Lung (tissue), 12 donors: ENCODE measurements around the gene CABP4. TPM values are rescaled to one million over a fixed set of nuclear protein-coding genes. Genes with fewer than 3 reads are reported as not detected.
"Not testable (repeated sequence)": the region's sequence is repeated elsewhere in the genome, so short reads cannot be mapped to it uniquely, and the experiment has no call there.

Experiments used
- ATAC-seq: fragments of 200-7000 bp; cut with Tn5 transposase; one replicate; pipeline ENCODE4 v1.9.1; 2020; ENCODE audit warnings: moderate number of reproducible peaks; ENCODE audit not compliant: insufficient read depth, low FRiP score
- DNase-seq, 3 donors: peaks; one replicate each; pipeline ENCODE4 v3.0.0-alpha.2; 2013 to 2017
- H3K27ac ChIP-seq, 2 donors: one replicate each; pipeline ENCODE4 v1.5.1; 2013; ENCODE audit warnings: mild to moderate bottlenecking in 2 of 2, moderate library complexity in 2 of 2, control low read depth in 1 of 2, inconsistent platforms in 1 of 2, low read depth in 1 of 2, low read length in 1 of 2
- H3K27me3 ChIP-seq, 3 donors: one replicate each; pipeline ENCODE4 v1.5.1; 2013; ENCODE audit warnings: low read length in 2 of 3; ENCODE audit not compliant: control insufficient read depth in 3 of 3, insufficient read depth in 3 of 3
- H3K36me3 ChIP-seq, 4 donors: one replicate each; pipeline ENCODE4 v1.5.1; 2013; ENCODE audit warnings: low read length in 4 of 4, mild to moderate bottlenecking in 1 of 4, moderate library complexity in 1 of 4; ENCODE audit not compliant: control insufficient read depth in 4 of 4, insufficient read depth in 4 of 4
- H3K4me1 ChIP-seq, 5 donors: one replicate each; pipeline ENCODE4 v1.5.1; 2013; ENCODE audit warnings: low read length in 5 of 5, mild to moderate bottlenecking in 2 of 5, moderate library complexity in 1 of 5; ENCODE audit not compliant: control insufficient read depth in 5 of 5, insufficient read depth in 5 of 5
- H3K4me3 ChIP-seq: one replicate; pipeline ENCODE4 v1.5.1; 2013; ENCODE audit warnings: mild to moderate bottlenecking, control low read depth, moderate library complexity
- H3K9ac ChIP-seq, 2 donors: one replicate each; pipeline ENCODE4 v1.5.1; 2013; ENCODE audit warnings: low read length in 2 of 2, control low read depth in 1 of 2; ENCODE audit not compliant: insufficient read depth in 1 of 2
- H3K9me3 ChIP-seq, 4 donors: one replicate each; pipeline ENCODE4 v1.5.1; 2013; ENCODE audit warnings: low read length in 3 of 4, mild to moderate bottlenecking in 1 of 4, moderate library complexity in 1 of 4; ENCODE audit not compliant: control insufficient read depth in 4 of 4, insufficient read depth in 3 of 4
- CTCF ChIP-seq: IDR thresholded peaks from 2 replicates; pipeline ENCODE4 v1.5.1; 2012; ENCODE audit warnings: mild to moderate bottlenecking; ENCODE audit errors: control extremely low read depth, extremely low read depth
- WGBS, 2 donors: extraction: QIAGEN DNeasy Blood & Tissue Kit; methylation state at CpG; one replicate each; pipeline ENCODE4 v1.1.7; 2013; 5-methylcytosine and 5-hydroxymethylcytosine counted together
- polyA plus RNA-seq, 2 donors: library from polyadenylated mRNA; stranded (reverse); fragments of 200-250 nt; gene quantifications; one replicate each; pipeline ENCODE4 v1.2.1, GENCODE V29; 2013
- total RNA-seq, 2 donors: library from RNA; depleted of rRNA in 1 of 2; stranded (reverse); fragments of >200 nt in 1 of 2; gene quantifications; one replicate each; pipeline ENCODE4 v1.2.1, GENCODE V29; 2014 to 2021
- donor health status: control.
- donor health status: control.
- donor health status: Bipolar disorder and iron deficiency.
- donor health status: healthy.
- donor health status: DM: yes; HTN: yes; CAD: no.

The CABP4 gene
- total and polyA plus RNA-seq, 4 donors, result 0.96 to 5.3 (median 2.3) TPM

GRCh38 chr11:67464411-67465188 lies 9.4 kb downstream of the CABP4 start:
- no peak for TF ChIP-seq CTCF
- 14 to 15% methylated on average over 40 to 56 of the region's 56 CpGs for WGBS, 2 donors
- Histone ChIP-seq H3K36me3 (no peaks in the 10 kb centered on the region), H3K9me3 (no peaks in the 10 kb centered on the region), H3K9ac (no peak overlapping the region), H3K4me3 (peak overlapping the region; percentile 73), H3K4me1 (peaks cover 0 to 19% (median 4%) of the 10 kb centered on the region in 5 donors), H3K27ac (peak overlapping the region; percentile 90 to 96), H3K27me3 (no peaks in the 10 kb centered on the region)
- DNase-seq (peak; percentile 58 to 86 (median 80)), ATAC-seq (peak; percentile 73)

- 53 to 79% methylated on average over 3 of the region's 3 CpGs for WGBS, 2 donors
- peak overlapping the region; percentile 90 to 96 for H3K27ac ChIP-seq
- peaks cover 0 to 19% (median 4%) of the 10 kb centered on the region in 5 donors for H3K4me1 ChIP-seq
- peak overlapping the region; percentile 73 for H3K4me3 ChIP-seq
- no peak for ATAC-seq
- no peak for TF ChIP-seq CTCF
- H3K9me3 ChIP-seq, result no peaks in the 10 kb centered on the region
- no peak for DNase-seq
- no peaks in the 10 kb centered on the region for H3K36me3 ChIP-seq
- no peak overlapping the region for H3K9ac ChIP-seq
- H3K27me3 ChIP-seq, result no peaks in the 10 kb centered on the region
Observed at GRCh38 chr11:67465189-67465510, 10.0 kb downstream of the CABP4 start.

- not testable (repeated sequence) for ATAC-seq, H3K4me3 ChIP-seq, H3K9ac ChIP-seq, H3K9me3 ChIP-seq, H3K27me3 ChIP-seq, H3K36me3 ChIP-seq, DNase-seq
- WGBS, 2 donors, result 71 to 94% methylated on average over 2 of the region's 2 CpGs
- Histone ChIP-seq H3K27ac (peak overlapping the region; percentile 90 to 96), H3K4me1 (peaks cover 0 to 20% (median 4%) of the 10 kb centered on the region in 5 donors)
Observed at GRCh38 chr11:67465530-67465929, 10.4 kb downstream of the CABP4 start.

- Histone ChIP-seq H3K36me3 (no peaks in the 10 kb centered on the region), H3K4me3 (no peak overlapping the region), H3K9me3 (no peaks in the 10 kb centered on the region), H3K9ac (no peak overlapping the region), H3K27me3 (no peaks in the 10 kb centered on the region), H3K4me1 (peaks cover 0 to 20% (median 4%) of the 10 kb centered on the region in 5 donors), H3K27ac (no peak overlapping the region)
- WGBS, 2 donors, result 84% methylated on average over 5 of the region's 5 CpGs
- ATAC-seq (no peak), DNase-seq (no peak)
- TF ChIP-seq CTCF, result no peak
Observed at GRCh38 chr11:67466367-67466766, 11.2 kb downstream of the CABP4 start.
